HepG2 (cell line): ENCODE measurements around the gene ACSS2. TPM values are rescaled to one million over a fixed set of nuclear protein-coding genes. Genes with fewer than 3 reads are reported as not detected.
A peak's percentile ranks its signal among the peaks of the same experiment; 100 is the strongest.

Experiments used
- EHMT2 ChIP-seq: fragments of 200-600 bp; sonication (generic); IDR thresholded peaks from 2 replicates; pipeline ENCODE4 v1.7.0; 2017; ENCODE audit warnings: antibody characterized with exemption, low read depth, low read length, borderline replicate concordance
- ELF1 ChIP-seq: sonication (generic); formaldehyde crosslinking; IDR thresholded peaks from 2 replicates; pipeline ENCODE4 v1.4.0; 2020; ENCODE audit warnings: missing genetic modification reagents
- ESRRA ChIP-seq: sonication (generic); formaldehyde crosslinking; IDR thresholded peaks from 2 replicates; pipeline ENCODE4 v1.5.1; 2020; ENCODE audit warnings: mild to moderate bottlenecking, low read depth, missing genetic modification reagents
- FOXP1 ChIP-seq, 2 experiments: fragments of 450-650 bp in 1 of 2; IDR thresholded peaks; 2 replicates each; pipeline ENCODE4 v1.6.1; 2017 to 2018; ENCODE audit warnings: antibody characterized with exemption in 1 of 2
- GTF2F1 ChIP-seq: fragments of 150-350 bp; IDR thresholded peaks from 2 replicates; pipeline ENCODE4 v1.6.1; 2014; ENCODE audit warnings: low read length
- HOMEZ ChIP-seq: IDR thresholded peaks from 2 replicates; pipeline ENCODE4 v1.6.1; 2016; ENCODE audit warnings: low read depth
- MEF2D ChIP-seq: sonication (generic); formaldehyde crosslinking; IDR thresholded peaks from 2 replicates; pipeline ENCODE4 v1.5.1; 2020; ENCODE audit warnings: mild to moderate bottlenecking, missing genetic modification reagents
- MTA3 ChIP-seq: sonication (generic); formaldehyde crosslinking; IDR thresholded peaks from 2 replicates; pipeline ENCODE4 v1.4.0; 2020; ENCODE audit warnings: missing genetic modification reagents
- NR1H2 ChIP-seq: sonication (generic); formaldehyde crosslinking; IDR thresholded peaks from 2 replicates; pipeline ENCODE4 v1.8.1; 2022; ENCODE audit warnings: low read depth, missing genetic modification reagents, borderline replicate concordance
- RERE ChIP-seq: IDR thresholded peaks from 2 replicates; pipeline ENCODE4 v1.6.1; 2016; ENCODE audit warnings: low read depth, missing genetic modification reagents, missing compliant biosample characterization
- REXO4 ChIP-seq: sonication (generic); formaldehyde crosslinking; IDR thresholded peaks from 2 replicates; pipeline ENCODE4 v1.8.0; 2022; ENCODE audit warnings: missing genetic modification reagents, mild to moderate bottlenecking, borderline replicate concordance
- SIN3B ChIP-seq: fragments of 150-350 bp; IDR thresholded peaks from 2 replicates; pipeline ENCODE4 v1.6.1; 2014; ENCODE audit warnings: low read length
- SMAD3 ChIP-seq: sonication (generic); formaldehyde crosslinking; IDR thresholded peaks from 2 replicates; pipeline ENCODE4 v1.4.0; 2020; ENCODE audit warnings: missing genetic modification reagents
- TBP ChIP-seq: sonication (generic); formaldehyde crosslinking; IDR thresholded peaks from 2 replicates; pipeline ENCODE4 v1.5.0; 2020; ENCODE audit warnings: missing genetic modification reagents
- TEAD3 ChIP-seq: optimal IDR thresholded peaks from 2 replicates; pipeline ENCODE3; 2016; ENCODE audit warnings: borderline replicate concordance
- TFDP2 ChIP-seq: sonication (generic); formaldehyde crosslinking; IDR thresholded peaks from 2 replicates; pipeline ENCODE4 v1.4.0; 2020; ENCODE audit warnings: missing genetic modification reagents
- THAP8 ChIP-seq: sonication (generic); formaldehyde crosslinking; IDR thresholded peaks from 2 replicates; pipeline ENCODE4 v1.5.1; 2020; ENCODE audit warnings: missing genetic modification reagents, mild to moderate bottlenecking, borderline replicate concordance
- TOPORS ChIP-seq: sonication (generic); formaldehyde crosslinking; IDR thresholded peaks from 2 replicates; pipeline ENCODE4 v1.8.0; 2023; ENCODE audit warnings: mild to moderate bottlenecking, missing genetic modification reagents
- ZNF430 ChIP-seq: sonication (generic); formaldehyde crosslinking; IDR thresholded peaks from 2 replicates; pipeline ENCODE4 v1.9.0; 2021; ENCODE audit warnings: mild to moderate bottlenecking, missing genetic modification reagents
- ZNF496 ChIP-seq: sonication (generic); formaldehyde crosslinking; IDR thresholded peaks from 2 replicates; pipeline ENCODE4 v1.8.1; 2023; ENCODE audit warnings: mild to moderate bottlenecking, moderate library complexity, missing genetic modification reagents; ENCODE audit not compliant: insufficient replicate concordance
- ZNF556 ChIP-seq: sonication (generic); formaldehyde crosslinking; IDR thresholded peaks from 2 replicates; pipeline ENCODE4 v1.4.0; 2020; ENCODE audit warnings: mild to moderate bottlenecking, missing genetic modification reagents, borderline replicate concordance
- ZNF747 ChIP-seq: sonication (generic); formaldehyde crosslinking; IDR thresholded peaks from 2 replicates; pipeline ENCODE4 v1.8.1; 2023; ENCODE audit warnings: missing genetic modification reagents, mild to moderate bottlenecking, borderline replicate concordance
- polyA plus RNA-seq, 8 experiments: library from polyadenylated mRNA; depleted of rRNA in 3 of 8; stranded (reverse) in 7 of 8; unstranded in 1 of 8; fragments of >200 nt; fragmentation: Illumina TruSeq in 4 of 8; extraction: Trizol in 4 of 8; gene quantifications; 2 replicates each; pipeline versions ENCODE4 v1.2.1 to v1.2.3, GENCODE V29; 2011 to 2016; ENCODE audit warnings: low read depth in 4 of 8, missing spikeins in 1 of 8, mixed read lengths in 1 of 8; ENCODE audit not compliant: insufficient read depth in 1 of 8
- total RNA-seq, 5 experiments: library from RNA; depleted of rRNA; stranded (reverse); fragments of >200 nt; fragmentation: Illumina TruSeq; extraction: Trizol; gene quantifications; 2 replicates each; pipeline ENCODE4 v1.2.3, GENCODE V29; 2016; ENCODE audit warnings: low read depth in 1 of 5

Gene ACSS2
- total and polyA plus RNA-seq, 2 of the 13 experiments (the other 11 are each of a cell fraction or from before 2014, with no cell fraction given), result 72.8 to 89.7 TPM

- TF ChIP-seq ZNF496 (CRISPR knock-in tag) (no peak), ZNF430 (CRISPR knock-in tag) (no peak), HOMEZ (CRISPR knock-in tag) (peak; percentile 81), TOPORS (CRISPR knock-in tag) (no peak), TEAD3 (CRISPR knock-in tag) (peak; percentile 74), SMAD3 (CRISPR knock-in tag) (no peak), REXO4 (CRISPR knock-in tag) (no peak), ESRRA (CRISPR knock-in tag) (peak; percentile 89), ZNF747 (CRISPR knock-in tag) (no peak), RERE (no peak), FOXP1 (IDR thresholded peaks at IDR 0.05) (no peak), FOXP1 (CRISPR knock-in tag; IDR thresholded peaks at IDR 0.05) (peak; percentile 6; the same call in 1 of the 2 replicates), MEF2D (CRISPR knock-in tag) (no peak; the same call in 1 of the 2 replicates), GTF2F1 (no peak), ELF1 (0 out of 2 replicates have a peak, but pooled peaks have one; percentile 46), ZNF556 (CRISPR knock-in tag) (0 out of 2 replicates have a peak, but pooled peaks have one; percentile 23), TBP (CRISPR knock-in tag) (no peak), EHMT2 (no peak), SIN3B (no peak), TFDP2 (CRISPR knock-in tag) (no peak; the same call in 1 of the 2 replicates), MTA3 (CRISPR knock-in tag) (no peak), NR1H2 (no peak; the same call in 1 of the 2 replicates), THAP8 (no peak)
Measured at GRCh38 chr20:34875642-34876405, 588 bp upstream of the ACSS2 start (continued).
